Fibroblast of lung (primary cell): ENCODE data around the gene CCR1. TPM values are rescaled to one million over a fixed set of nuclear protein-coding genes. Genes with fewer than 3 reads are reported as not detected.

ENCODE experiments used
- DNase-seq, 2 donors: peaks; one replicate each; pipeline versions ENCODE4 v3.0.0 to v3.0.0-alpha.2; 2010; ENCODE audit warnings: low read depth in 2 of 2
- H2AFZ ChIP-seq: 2 replicates; pipeline ENCODE4 v1.5.1; 2012; ENCODE audit warnings: low read length, control low read depth, inconsistent platforms
- H3K27ac ChIP-seq: 2 replicates; pipeline ENCODE4 v1.5.1; 2011; ENCODE audit warnings: low read length, control low read depth; ENCODE audit not compliant: insufficient read depth
- H3K27me3 ChIP-seq: 2 replicates; pipeline ENCODE4 v1.5.1; 2011; ENCODE audit warnings: mild to moderate bottlenecking, low read length; ENCODE audit not compliant: control insufficient read depth, insufficient read depth
- H3K36me3 ChIP-seq: 2 replicates; pipeline ENCODE4 v1.5.1; 2011; ENCODE audit warnings: low read length; ENCODE audit not compliant: control insufficient read depth, insufficient read depth
- H3K4me1 ChIP-seq: 2 replicates; pipeline ENCODE4 v1.5.1; 2011; ENCODE audit warnings: low read length; ENCODE audit not compliant: control insufficient read depth, insufficient read depth; ENCODE audit errors: extremely low read depth
- H3K4me2 ChIP-seq: 2 replicates; pipeline ENCODE4 v1.5.1; 2011; ENCODE audit warnings: low read length, control low read depth; ENCODE audit not compliant: insufficient read depth; ENCODE audit errors: extremely low read depth
- H3K4me3 ChIP-seq, 4 experiments: fragments of 200-600 bp in 1 of 4; sonication (generic) in 1 of 4; replicated peaks in 1 of 4; 2 replicates each; pipeline ENCODE4 v1.5.1; 2011 to 2016; ENCODE audit warnings: low read length in 4 of 4, low read depth in 3 of 4, mild to moderate bottlenecking in 3 of 4, control low read depth in 2 of 4, inconsistent platforms in 1 of 4, mixed read lengths in 1 of 4; ENCODE audit not compliant: insufficient read depth in 1 of 4; ENCODE audit errors: control extremely low read depth in 1 of 4
- H3K79me2 ChIP-seq: 2 replicates; pipeline ENCODE4 v1.5.1; 2012; ENCODE audit warnings: mild to moderate bottlenecking, low read length, inconsistent platforms; ENCODE audit not compliant: control insufficient read depth, insufficient read depth
- H3K9ac ChIP-seq: 2 replicates; pipeline ENCODE4 v1.5.1; 2011; ENCODE audit warnings: mild to moderate bottlenecking, low read length, control low read depth; ENCODE audit not compliant: insufficient read depth
- H3K9me3 ChIP-seq: 2 replicates; pipeline ENCODE4 v1.5.1; 2012; ENCODE audit warnings: low read depth, low read length; ENCODE audit not compliant: control insufficient read depth, insufficient read depth
- H4K20me1 ChIP-seq: 2 replicates; pipeline ENCODE4 v1.5.1; 2011; ENCODE audit warnings: low read length; ENCODE audit not compliant: control insufficient read depth, insufficient read depth; ENCODE audit errors: extremely low read depth
- CTCF ChIP-seq, 2 donors: IDR thresholded peaks in 1 of 2; conservative IDR thresholded peaks in 1 of 2; 1 replicate in 1 of 2; 2 replicates in 1 of 2; pipeline ENCODE4 v1.5.1; 2011 to 2012; ENCODE audit warnings: low read length in 2 of 2, control low read depth in 1 of 2, inconsistent platforms in 1 of 2, low read depth in 1 of 2, mild to moderate bottlenecking in 1 of 2
- EZH2 ChIP-seq: IDR thresholded peaks from 2 replicates; pipeline ENCODE4 v1.5.1; 2012; ENCODE audit warnings: low read length, control low read depth, mild to moderate bottlenecking; ENCODE audit errors: missing control alignments
- polyA plus RNA-seq, 2 donors: library from polyadenylated mRNA; depleted of rRNA in 1 of 2; stranded (reverse) in 1 of 2; unstranded in 1 of 2; fragments of >200 nt; gene quantifications; 2 replicates each; pipeline ENCODE4 v1.2.1, GENCODE V29; 2011 to 2012; ENCODE audit warnings: missing spikeins in 1 of 2
- total RNA-seq: library from RNA; depleted of rRNA; stranded (reverse); fragments of >200 nt; gene quantifications from 2 replicates; pipeline ENCODE4 v1.2.1, GENCODE V29; 2014

CCR1 gene
- total and polyA plus RNA-seq, 2 donors (not counting 1 experiment from before 2014, with no cell fraction given), result 6.6 to 9.9 TPM

DNA sequence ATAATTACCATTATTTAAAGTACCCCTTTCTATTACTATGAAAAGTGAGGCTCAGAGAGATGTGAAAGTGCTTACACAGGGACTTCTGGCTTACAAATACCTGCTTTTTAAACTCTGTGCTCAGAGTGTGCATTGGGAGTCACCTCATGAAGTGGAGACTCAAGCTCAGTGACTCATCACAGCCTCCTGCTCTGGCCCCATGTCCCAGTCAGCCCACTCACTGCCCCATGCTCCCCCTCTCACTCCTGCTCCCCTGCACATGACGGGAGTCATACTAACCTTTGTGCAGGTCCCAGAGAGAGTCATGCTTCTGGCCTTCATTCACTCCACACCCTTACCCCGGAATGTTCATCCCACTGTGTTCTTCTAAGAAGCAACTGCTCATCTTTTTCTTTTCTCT is 20.2 kb downstream of the CCR1 start:
- Histone ChIP-seq H3K27ac (no peak overlapping the region), H3K9me3 (no peaks in the 10 kb centered on the region), H2AFZ (no peak overlapping the region), H3K4me1 (peaks cover 2% of the 10 kb centered on the region), H3K79me2 (no peaks in the 10 kb centered on the region), H3K36me3 (no peaks in the 10 kb centered on the region), H3K27me3 (no peaks in the 10 kb centered on the region), H3K4me3 (no peak overlapping the region), H4K20me1 (no peaks in the 10 kb centered on the region), H3K4me2 (no peak overlapping the region), H3K9ac (no peak overlapping the region)
- peak; percentile 47 to 52 for DNase-seq
- TF ChIP-seq EZH2, result no peak
- no peak for TF ChIP-seq CTCF (conservative IDR thresholded peaks at IDR 0.05 in 1 of 2, IDR thresholded peaks at IDR 0.05 in 1 of 2; ENCODE audit: low read depth in 1 of 2, low read length in 2 of 2)

DNA sequence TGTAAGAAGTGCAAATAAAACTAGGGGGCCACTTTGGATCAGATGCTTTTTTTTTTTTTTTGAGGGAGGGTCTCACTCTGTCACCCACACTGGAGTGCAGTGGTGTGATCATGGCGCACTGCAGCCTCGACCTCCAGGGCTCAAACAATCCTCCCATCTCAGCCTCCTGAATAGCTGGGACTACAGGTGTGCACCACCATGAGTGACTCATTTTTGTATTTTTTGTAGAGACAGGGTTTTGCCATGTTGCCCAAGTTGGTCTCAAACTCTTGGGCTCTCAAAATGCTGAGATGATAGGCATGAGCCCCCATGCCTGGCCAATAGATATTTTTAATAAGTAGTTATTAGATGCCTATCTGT is 20.8 kb downstream of the CCR1 start:
- TF ChIP-seq EZH2, result no peak
- TF ChIP-seq CTCF (conservative IDR thresholded peaks at IDR 0.05 in 1 of 2, IDR thresholded peaks at IDR 0.05 in 1 of 2; ENCODE audit: low read depth in 1 of 2, low read length in 2 of 2), result no peak
- no peaks in the 10 kb centered on the region for H3K9me3 ChIP-seq
- no peaks in the 10 kb centered on the region for H3K79me2 ChIP-seq

DNA sequence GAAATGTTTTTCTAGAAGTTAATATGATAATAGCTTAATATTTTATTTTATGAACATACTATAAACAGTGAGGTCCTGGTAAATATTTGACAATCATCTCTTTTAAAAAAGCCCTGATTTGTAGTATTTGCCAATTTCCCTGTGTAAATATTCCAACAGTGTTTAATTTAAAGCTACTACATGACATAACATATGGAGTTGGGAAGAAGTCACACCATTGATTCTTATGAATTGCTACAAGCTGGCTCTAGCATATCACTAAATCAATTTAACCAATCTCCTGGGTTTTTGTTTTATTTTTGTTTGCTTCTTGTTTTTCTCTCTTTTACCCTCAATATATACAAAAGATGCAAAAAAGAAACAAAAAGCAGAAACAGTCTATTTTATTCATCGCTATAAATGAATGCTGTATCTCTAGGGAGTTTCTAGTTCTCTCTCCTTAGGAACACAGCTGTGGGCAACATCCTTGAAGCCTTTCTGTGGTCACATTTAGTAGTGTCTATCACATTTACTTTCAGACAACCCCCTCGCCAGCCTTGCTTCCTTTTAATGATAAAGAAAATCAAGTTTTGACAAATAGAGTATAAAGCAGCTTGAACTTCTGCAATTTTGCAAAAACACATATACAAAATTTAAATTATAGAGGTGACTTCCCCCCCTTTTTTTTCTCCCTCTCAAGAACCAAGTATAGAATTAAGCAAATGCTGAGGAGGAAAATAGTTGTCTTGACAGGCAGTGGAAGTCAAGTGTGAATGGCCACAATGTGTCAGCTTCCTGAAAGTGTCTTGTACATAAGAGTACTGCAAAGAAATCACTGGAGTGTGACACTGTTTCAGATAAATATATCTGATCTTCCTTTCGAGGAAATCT is 21.4 kb downstream of the CCR1 start:
- H4K20me1 ChIP-seq, result no peaks in the 10 kb centered on the region
- no peaks in the 10 kb centered on the region for H3K36me3 ChIP-seq
- H2AFZ ChIP-seq, result no peak overlapping the region
- H3K27ac ChIP-seq, result no peak overlapping the region
- no peak for TF ChIP-seq EZH2
- TF ChIP-seq CTCF (conservative IDR thresholded peaks at IDR 0.05 in 1 of 2, IDR thresholded peaks at IDR 0.05 in 1 of 2; ENCODE audit: low read depth in 1 of 2, low read length in 2 of 2), result no peak
- no peak overlapping the region for H3K9ac ChIP-seq
- H3K27me3 ChIP-seq, result no peaks in the 10 kb centered on the region
- H3K79me2 ChIP-seq, result no peaks in the 10 kb centered on the region
- no peak overlapping the region for H3K4me2 ChIP-seq
- H3K4me1 ChIP-seq, result peaks cover 2% of the 10 kb centered on the region
- no peak overlapping the region for H3K4me3 ChIP-seq
- no peaks in the 10 kb centered on the region for H3K9me3 ChIP-seq
- no peak for DNase-seq

More for the DNA sequence above, 20.8 kb downstream of the CCR1 start:
- Histone ChIP-seq H3K9ac (no peak overlapping the region), H3K27ac (no peak overlapping the region), H3K36me3 (no peaks in the 10 kb centered on the region), H2AFZ (no peak overlapping the region), H3K27me3 (no peaks in the 10 kb centered on the region), H3K4me2 (no peak overlapping the region), H4K20me1 (no peaks in the 10 kb centered on the region), H3K4me1 (peaks cover 2% of the 10 kb centered on the region), H3K4me3 (no peak overlapping the region)
- no peak for DNase-seq
